SK-N-SH (cell line): ENCODE measurements around the gene WEE1. TPM values are rescaled to one million over a fixed set of nuclear protein-coding genes. Genes with fewer than 3 reads are reported as not detected.

Experiments used
- ELF1 ChIP-seq: IDR thresholded peaks from 2 replicates; pipeline ENCODE4 v1.4.0; 2012
- JUND ChIP-seq: IDR thresholded peaks from 2 replicates; pipeline ENCODE4 v1.4.0; 2012
- MEF2A ChIP-seq: IDR thresholded peaks from 2 replicates; pipeline ENCODE4 v1.4.0; 2012; ENCODE audit warnings: low read depth, borderline replicate concordance
- NFIC ChIP-seq: IDR thresholded peaks from 2 replicates; pipeline ENCODE4 v1.4.0; 2012; ENCODE audit warnings: borderline replicate concordance
- POLR2AphosphoS5 ChIP-seq: IDR thresholded peaks from 2 replicates; pipeline ENCODE4 v1.6.1; 2012; ENCODE audit warnings: low read depth, low read length
- RCOR1 ChIP-seq: fragments of 150-350 bp; IDR thresholded peaks from 2 replicates; pipeline ENCODE4 v1.6.1; 2017; ENCODE audit warnings: antibody characterized with exemption, low read length
- RXRA ChIP-seq: IDR thresholded peaks from 2 replicates; pipeline ENCODE4 v1.4.0; 2012; ENCODE audit warnings: low read depth, mild to moderate bottlenecking, borderline replicate concordance
- SIN3A ChIP-seq: IDR thresholded peaks from 2 replicates; pipeline ENCODE4 v1.6.1; 2012; ENCODE audit warnings: low read depth, mild to moderate bottlenecking, low read length, moderate library complexity, borderline replicate concordance
- YY1 ChIP-seq: IDR thresholded peaks from 2 replicates; pipeline ENCODE4 v1.4.0; 2012; ENCODE audit warnings: low read depth, mild to moderate bottlenecking
- polyA plus RNA-seq, 3 experiments: library from polyadenylated mRNA; depleted of rRNA; stranded (reverse); fragments of >200 nt; gene quantifications; 2 replicates each; pipeline ENCODE4 v1.2.3, GENCODE V29; 2012
- TF ChIP-seq, protein P1 (sequence below): IDR thresholded peaks from 2 replicates; pipeline ENCODE4 v1.6.1; 2012; ENCODE audit warnings: mild to moderate bottlenecking, low read depth, low read length, moderate library complexity
- TF ChIP-seq, protein P2 (sequence below): IDR thresholded peaks from 2 replicates; pipeline ENCODE4 v1.4.0; 2012; ENCODE audit warnings: low read depth, borderline replicate concordance
- TF ChIP-seq, protein P3 (sequence below): IDR thresholded peaks from 2 replicates; pipeline ENCODE4; 2012
- TF ChIP-seq, protein P4 (sequence below): fragments of 150-350 bp; IDR thresholded peaks from 2 replicates; pipeline ENCODE4 v1.6.1; 2016; ENCODE audit warnings: mild to moderate bottlenecking, low read depth, low read length
- TF ChIP-seq, protein P5 (sequence below): IDR thresholded peaks from 2 replicates; pipeline ENCODE4 v1.4.0; 2012; ENCODE audit warnings: low read depth

Gene WEE1
- polyA plus RNA-seq, 1 of the 3 experiments (the other 2 are of a cell fraction): 16.9 TPM

DNA sequence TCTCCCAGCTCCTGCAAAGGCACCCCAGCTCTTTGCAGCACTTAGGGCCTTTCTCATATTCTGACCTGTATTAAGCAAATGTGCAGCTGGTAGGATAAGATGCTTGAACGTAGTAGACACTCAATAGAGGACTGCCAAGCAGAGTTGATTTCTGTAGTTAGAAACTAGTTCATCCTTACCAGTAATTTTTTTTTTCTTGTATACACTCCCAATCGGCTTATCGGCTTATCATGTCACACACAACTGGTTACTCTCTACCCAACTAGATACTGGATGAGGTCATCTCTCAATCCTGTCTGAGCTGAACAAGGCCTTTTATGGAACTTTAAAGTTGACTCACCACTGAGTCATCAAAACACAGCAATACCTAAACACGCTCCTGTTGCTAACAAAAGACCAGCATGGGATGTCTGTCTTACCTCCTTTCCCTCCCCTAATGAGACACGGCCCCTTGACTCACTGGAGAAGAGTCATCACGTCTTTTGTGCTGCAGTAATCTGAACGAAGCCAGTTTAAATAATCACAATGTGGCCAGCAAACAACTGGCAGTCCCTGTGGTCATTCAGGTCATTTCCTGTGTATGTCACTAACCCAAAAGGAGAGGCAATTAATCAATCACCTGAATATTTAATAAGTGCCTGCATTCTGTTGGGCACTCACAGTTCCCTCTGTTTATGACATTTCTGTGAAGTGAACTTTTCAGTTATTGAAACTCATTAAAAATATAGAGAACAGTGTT, 7.5 kb upstream of the WEE1 start (continued):
- TF ChIP-seq, protein P1, sequence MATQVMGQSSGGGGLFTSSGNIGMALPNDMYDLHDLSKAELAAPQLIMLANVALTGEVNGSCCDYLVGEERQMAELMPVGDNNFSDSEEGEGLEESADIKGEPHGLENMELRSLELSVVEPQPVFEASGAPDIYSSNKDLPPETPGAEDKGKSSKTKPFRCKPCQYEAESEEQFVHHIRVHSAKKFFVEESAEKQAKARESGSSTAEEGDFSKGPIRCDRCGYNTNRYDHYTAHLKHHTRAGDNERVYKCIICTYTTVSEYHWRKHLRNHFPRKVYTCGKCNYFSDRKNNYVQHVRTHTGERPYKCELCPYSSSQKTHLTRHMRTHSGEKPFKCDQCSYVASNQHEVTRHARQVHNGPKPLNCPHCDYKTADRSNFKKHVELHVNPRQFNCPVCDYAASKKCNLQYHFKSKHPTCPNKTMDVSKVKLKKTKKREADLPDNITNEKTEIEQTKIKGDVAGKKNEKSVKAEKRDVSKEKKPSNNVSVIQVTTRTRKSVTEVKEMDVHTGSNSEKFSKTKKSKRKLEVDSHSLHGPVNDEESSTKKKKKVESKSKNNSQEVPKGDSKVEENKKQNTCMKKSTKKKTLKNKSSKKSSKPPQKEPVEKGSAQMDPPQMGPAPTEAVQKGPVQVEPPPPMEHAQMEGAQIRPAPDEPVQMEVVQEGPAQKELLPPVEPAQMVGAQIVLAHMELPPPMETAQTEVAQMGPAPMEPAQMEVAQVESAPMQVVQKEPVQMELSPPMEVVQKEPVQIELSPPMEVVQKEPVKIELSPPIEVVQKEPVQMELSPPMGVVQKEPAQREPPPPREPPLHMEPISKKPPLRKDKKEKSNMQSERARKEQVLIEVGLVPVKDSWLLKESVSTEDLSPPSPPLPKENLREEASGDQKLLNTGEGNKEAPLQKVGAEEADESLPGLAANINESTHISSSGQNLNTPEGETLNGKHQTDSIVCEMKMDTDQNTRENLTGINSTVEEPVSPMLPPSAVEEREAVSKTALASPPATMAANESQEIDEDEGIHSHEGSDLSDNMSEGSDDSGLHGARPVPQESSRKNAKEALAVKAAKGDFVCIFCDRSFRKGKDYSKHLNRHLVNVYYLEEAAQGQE: peak; percentile 56
- peak; percentile 49 for TF ChIP-seq NFIC
- TF ChIP-seq, protein P2, sequence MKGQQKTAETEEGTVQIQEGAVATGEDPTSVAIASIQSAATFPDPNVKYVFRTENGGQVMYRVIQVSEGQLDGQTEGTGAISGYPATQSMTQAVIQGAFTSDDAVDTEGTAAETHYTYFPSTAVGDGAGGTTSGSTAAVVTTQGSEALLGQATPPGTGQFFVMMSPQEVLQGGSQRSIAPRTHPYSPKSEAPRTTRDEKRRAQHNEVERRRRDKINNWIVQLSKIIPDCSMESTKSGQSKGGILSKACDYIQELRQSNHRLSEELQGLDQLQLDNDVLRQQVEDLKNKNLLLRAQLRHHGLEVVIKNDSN: no peak
- TF ChIP-seq POLR2AphosphoS5: peak; percentile 77; the same call in 1 of the 2 replicates
- no peak for TF ChIP-seq RCOR1
- TF ChIP-seq, protein P3, sequence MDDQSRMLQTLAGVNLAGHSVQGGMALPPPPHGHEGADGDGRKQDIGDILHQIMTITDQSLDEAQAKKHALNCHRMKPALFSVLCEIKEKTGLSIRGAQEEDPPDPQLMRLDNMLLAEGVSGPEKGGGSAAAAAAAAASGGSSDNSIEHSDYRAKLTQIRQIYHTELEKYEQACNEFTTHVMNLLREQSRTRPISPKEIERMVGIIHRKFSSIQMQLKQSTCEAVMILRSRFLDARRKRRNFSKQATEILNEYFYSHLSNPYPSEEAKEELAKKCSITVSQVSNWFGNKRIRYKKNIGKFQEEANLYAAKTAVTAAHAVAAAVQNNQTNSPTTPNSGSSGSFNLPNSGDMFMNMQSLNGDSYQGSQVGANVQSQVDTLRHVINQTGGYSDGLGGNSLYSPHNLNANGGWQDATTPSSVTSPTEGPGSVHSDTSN: peak; percentile 86
- 0 out of 2 replicates have a peak, but pooled peaks have one; percentile 15 for TF ChIP-seq YY1
- TF ChIP-seq, protein P4, sequence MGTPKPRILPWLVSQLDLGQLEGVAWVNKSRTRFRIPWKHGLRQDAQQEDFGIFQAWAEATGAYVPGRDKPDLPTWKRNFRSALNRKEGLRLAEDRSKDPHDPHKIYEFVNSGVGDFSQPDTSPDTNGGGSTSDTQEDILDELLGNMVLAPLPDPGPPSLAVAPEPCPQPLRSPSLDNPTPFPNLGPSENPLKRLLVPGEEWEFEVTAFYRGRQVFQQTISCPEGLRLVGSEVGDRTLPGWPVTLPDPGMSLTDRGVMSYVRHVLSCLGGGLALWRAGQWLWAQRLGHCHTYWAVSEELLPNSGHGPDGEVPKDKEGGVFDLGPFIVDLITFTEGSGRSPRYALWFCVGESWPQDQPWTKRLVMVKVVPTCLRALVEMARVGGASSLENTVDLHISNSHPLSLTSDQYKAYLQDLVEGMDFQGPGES: no peak
- TF ChIP-seq ELF1: no peak
- TF ChIP-seq, protein P5, sequence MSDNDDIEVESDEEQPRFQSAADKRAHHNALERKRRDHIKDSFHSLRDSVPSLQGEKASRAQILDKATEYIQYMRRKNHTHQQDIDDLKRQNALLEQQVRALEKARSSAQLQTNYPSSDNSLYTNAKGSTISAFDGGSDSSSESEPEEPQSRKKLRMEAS: peak; percentile 92
- peak; percentile 83; the same call in 1 of the 2 replicates for TF ChIP-seq SIN3A
- TF ChIP-seq JUND: peak; percentile 98
- TF ChIP-seq RXRA: peak; percentile 77; the same call in 1 of the 2 replicates
- peak; percentile 79; the same call in 1 of the 2 replicates for TF ChIP-seq MEF2A
